Natural killer cell (primary cell): ENCODE measurements around the gene CD2. TPM values are rescaled to one million over a fixed set of nuclear protein-coding genes. Genes with fewer than 3 reads are reported as not detected.
A peak's percentile ranks its signal among the peaks of the same experiment; 100 is the strongest.

Experiments
- ATAC-seq, 3 donors: fragments of 150-1000 bp in 2 of 3; fragments of 200-7000 bp in 1 of 3; cut with Tn5 transposase; 1 replicate in 1 of 3; 2 replicates in 2 of 3; pipeline ENCODE4 v1.10.0; 2021; ENCODE audit warnings: mild to moderate bottlenecking in 2 of 3, moderate library complexity in 2 of 3
- DNase-seq, 2 donors: peaks; one replicate each; pipeline versions ENCODE4 v3.0.0 to v3.0.0-alpha.2; 2013 to 2021; ENCODE audit warnings: mixed read lengths in 1 of 2
- H3K27ac ChIP-seq: one replicate; pipeline ENCODE4 v1.5.1; 2013; ENCODE audit warnings: mild to moderate bottlenecking, low read length
- H3K27me3 ChIP-seq: one replicate; pipeline ENCODE4 v1.6.1; 2013; ENCODE audit warnings: low read length; ENCODE audit not compliant: control insufficient read depth, insufficient read depth
- H3K36me3 ChIP-seq: one replicate; pipeline ENCODE4 v1.6.1; 2013; ENCODE audit warnings: low read length; ENCODE audit not compliant: control insufficient read depth, insufficient read depth
- H3K4me1 ChIP-seq: one replicate; pipeline ENCODE4 v1.6.1; 2013; ENCODE audit warnings: low read length; ENCODE audit not compliant: control insufficient read depth, insufficient read depth
- H3K4me3 ChIP-seq: one replicate; pipeline ENCODE4 v1.5.1; 2013; ENCODE audit warnings: low read length
- H3K9me3 ChIP-seq: one replicate; pipeline ENCODE4 v1.6.1; 2013; ENCODE audit warnings: low read length; ENCODE audit not compliant: control insufficient read depth, insufficient read depth
- H3K27ac Mint-ChIP-seq, 2 donors: one replicate each; pipeline ENCODE4 v1.8.0; 2022; ENCODE audit warnings: mild to moderate bottlenecking in 2 of 2, mixed read lengths in 2 of 2, moderate library complexity in 1 of 2
- H3K27me3 Mint-ChIP-seq, 2 donors: one replicate each; pipeline ENCODE4 v1.8.0; 2022; ENCODE audit warnings: low read depth in 2 of 2, mixed read lengths in 2 of 2
- H3K36me3 Mint-ChIP-seq: one replicate; pipeline ENCODE4 v1.8.0; 2022; ENCODE audit warnings: mixed read lengths
- H3K4me1 Mint-ChIP-seq, 2 donors: one replicate each; pipeline ENCODE4 v1.8.0; 2022; ENCODE audit warnings: mixed read lengths in 2 of 2
- H3K4me3 Mint-ChIP-seq: one replicate; pipeline ENCODE4 v1.8.0; 2022; ENCODE audit warnings: mild to moderate bottlenecking, moderate library complexity, mixed read lengths
- H3K9me3 Mint-ChIP-seq, 2 donors: one replicate each; pipeline ENCODE4 v1.8.0; 2022; ENCODE audit warnings: mixed read lengths in 2 of 2
- CTCF ChIP-seq: fragments of 200-600 bp; IDR thresholded peaks from one replicate; pipeline ENCODE4 v1.8.0; 2022; ENCODE audit warnings: antibody characterized with exemption
- whole genome bisulfite sequencing: methylation state at CpG from one replicate; pipeline ENCODE4 v1.1.7; 2013; ENCODE audit warnings: missing lambda C conversion rate; ENCODE audit not compliant: insufficient coverage; 5-methylcytosine and 5-hydroxymethylcytosine counted together
- intact Hi-C: fragments of 100-400 bp; cut with micrococcal nuclease; formaldehyde crosslinking; loops from one replicate; pipeline ENCODE4 v1.14.2; 2022
- total RNA-seq, 4 donors: library from RNA; stranded (reverse); fragments of 120-200 nt in 1 of 4; gene quantifications; one replicate each; pipeline versions ENCODE4 v1.2.3 to v1.2.4, GENCODE V29; 2013 to 2022

Gene CD2
- 10 to 100 TPM; 30.4 to 93.4 (median 60.8) TPM for total RNA-seq
- 279 TPM for total RNA-seq (2013)

- DNase-seq, result peak in 1 of 2 donors; percentile 80
- Histone ChIP-seq H3K27me3 (no peaks in the 10 kb centered on the region), H3K36me3 (peaks cover 5% of the 10 kb centered on the region), H3K27ac (peak within 1 kb of the TSS; percentile 76), H3K4me1 (peaks cover 25% of the 10 kb centered on the region), H3K4me3 (peak within 1 kb of the TSS; percentile 59), H3K9me3 (peaks cover 1% of the 10 kb centered on the region)
- H3K27ac Mint-ChIP-seq, result peak within 1 kb of the TSS; percentile 91 to 92
- WGBS, result 29% methylated on average over 5 of the region's 7 CpGs
- intact Hi-C loops, result no loop called here
- H3K4me1 Mint-ChIP-seq, result peaks cover 37 to 46% of the 10 kb centered on the region in 2 donors
- H3K27me3 Mint-ChIP-seq, result no peaks in the 10 kb centered on the region
- TF ChIP-seq CTCF, result no peak
- H3K4me3 Mint-ChIP-seq, result peak within 1 kb of the TSS; percentile 92
- no peaks in the 10 kb centered on the region for H3K9me3 Mint-ChIP-seq
- peak; percentile 59 to 78 (median 75) for ATAC-seq
- peaks cover 8% of the 10 kb centered on the region for H3K36me3 Mint-ChIP-seq
Measured at GRCh38 chr1:116754198-116754977, at the start of gene CD2. TSS of gene CD2 (plus strand) at chr1:116754430. CDS start at chr1:116754493, 63 bp downstream.

GRCh38 chr1:116706123-116706522 lies 48.1 kb upstream of the CD2 start:
- no peak overlapping the region for H3K27ac Mint-ChIP-seq

GRCh38 chr1:116706841-116707240 lies 47.4 kb upstream of the CD2 start:
- no peak overlapping the region for H3K4me3 Mint-ChIP-seq
- intact Hi-C loops, result no loop called here
- no peaks in the 10 kb centered on the region for H3K27me3 ChIP-seq
- H3K36me3 Mint-ChIP-seq, result no peaks in the 10 kb centered on the region
- no peak overlapping the region for H3K27ac Mint-ChIP-seq
- DNase-seq (no peak), ATAC-seq (no peak)
- no peaks in the 10 kb centered on the region for H3K4me1 Mint-ChIP-seq
- no peaks in the 10 kb centered on the region for H3K9me3 Mint-ChIP-seq
- H3K27me3 Mint-ChIP-seq, result peaks cover 12 to 40% of the 10 kb centered on the region in 2 donors
- H3K36me3 ChIP-seq, result no peaks in the 10 kb centered on the region
- H3K9me3 ChIP-seq, result no peaks in the 10 kb centered on the region
- H3K4me1 ChIP-seq, result no peaks in the 10 kb centered on the region
- H3K27ac ChIP-seq, result no peak overlapping the region
- H3K4me3 ChIP-seq, result no peak overlapping the region
- TF ChIP-seq CTCF, result no peak

More at GRCh38 chr1:116706123-116706522, 48.1 kb upstream of the CD2 start:
- Histone ChIP-seq H3K27ac (no peak overlapping the region), H3K4me1 (no peaks in the 10 kb centered on the region), H3K27me3 (no peaks in the 10 kb centered on the region), H3K36me3 (no peaks in the 10 kb centered on the region), H3K4me3 (no peak overlapping the region), H3K9me3 (no peaks in the 10 kb centered on the region)
- H3K4me3 Mint-ChIP-seq, result no peak overlapping the region
- WGBS, result 78% methylated on average over 1 of the region's 2 CpGs
- no peak for DNase-seq
- ATAC-seq, result no peak
- intact Hi-C loops, result no loop called here
- no peaks in the 10 kb centered on the region for H3K9me3 Mint-ChIP-seq
- H3K27me3 Mint-ChIP-seq, result peaks cover 12 to 40% of the 10 kb centered on the region in 2 donors
- TF ChIP-seq CTCF, result no peak
- no peaks in the 10 kb centered on the region for H3K36me3 Mint-ChIP-seq
- no peaks in the 10 kb centered on the region for H3K4me1 Mint-ChIP-seq
